Measurements from ENCODE around the gene PSMG3.

Gene PSMG3

DNA sequence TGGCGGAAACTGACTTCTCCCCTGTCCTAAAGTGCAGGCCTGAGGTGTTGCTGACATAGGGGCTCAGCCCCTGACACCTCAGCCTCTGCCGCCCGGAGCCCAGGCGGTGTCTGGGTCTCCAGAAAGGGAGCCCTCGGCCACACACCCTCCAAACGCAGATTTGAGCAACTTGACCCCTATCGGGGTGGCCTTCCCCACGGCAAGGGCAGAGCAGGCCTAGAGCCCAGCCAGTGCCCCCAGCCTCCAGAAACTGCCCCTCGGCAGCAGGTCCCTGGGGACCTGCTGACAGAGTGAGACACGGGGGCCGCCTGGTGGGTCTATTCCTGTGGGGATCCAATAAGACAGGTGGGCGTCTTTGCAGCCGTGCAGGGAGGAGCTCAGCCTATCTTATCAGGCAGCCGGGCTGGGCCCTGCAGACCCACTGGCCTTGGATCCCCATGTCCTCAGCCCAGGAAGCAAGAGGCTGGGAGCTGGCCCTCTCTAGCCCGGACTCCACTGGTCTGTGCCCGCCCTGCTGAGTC, 24.9 kb downstream of the PSMG3 start:
- Histone ChIP-seq H3K27ac (ENCODE audit: low read depth, low read length, poor library complexity, severe bottlenecking) (no peak overlapping the region), H3K4me1 (ENCODE audit: insufficient read depth, low read length, severe bottlenecking) (no peaks in the 10 kb centered on the region), H3K79me2 (ENCODE audit: insufficient read depth, low read length) (no peaks in the 10 kb centered on the region), H3K27me3 (ENCODE audit: insufficient read depth, low read length) (no peaks in the 10 kb centered on the region), H3K9me2 (ENCODE audit: low read depth, low read length) (no peaks in the 10 kb centered on the region), H3K4me2 (ENCODE audit: low read length) (no peak overlapping the region), H4K20me1 (ENCODE audit: insufficient read depth, low read length) (no peaks in the 10 kb centered on the region), H3K4me3 (ENCODE audit: low read depth, low read length, poor library complexity, severe bottlenecking) (no peak overlapping the region), H3K9ac (ENCODE audit: low read length) (no peak overlapping the region), H3K9me3 (ENCODE audit: low read length) (no peaks in the 10 kb centered on the region), H3K36me3 (ENCODE audit: insufficient read depth, low read length) (peaks cover 39% of the 10 kb centered on the region), H2AFZ (ENCODE audit: low read length) (no peak overlapping the region), H3F3A (ENCODE audit: insufficient read depth, low read length) (no peaks in the 10 kb centered on the region)
- TF ChIP-seq, protein P1, sequence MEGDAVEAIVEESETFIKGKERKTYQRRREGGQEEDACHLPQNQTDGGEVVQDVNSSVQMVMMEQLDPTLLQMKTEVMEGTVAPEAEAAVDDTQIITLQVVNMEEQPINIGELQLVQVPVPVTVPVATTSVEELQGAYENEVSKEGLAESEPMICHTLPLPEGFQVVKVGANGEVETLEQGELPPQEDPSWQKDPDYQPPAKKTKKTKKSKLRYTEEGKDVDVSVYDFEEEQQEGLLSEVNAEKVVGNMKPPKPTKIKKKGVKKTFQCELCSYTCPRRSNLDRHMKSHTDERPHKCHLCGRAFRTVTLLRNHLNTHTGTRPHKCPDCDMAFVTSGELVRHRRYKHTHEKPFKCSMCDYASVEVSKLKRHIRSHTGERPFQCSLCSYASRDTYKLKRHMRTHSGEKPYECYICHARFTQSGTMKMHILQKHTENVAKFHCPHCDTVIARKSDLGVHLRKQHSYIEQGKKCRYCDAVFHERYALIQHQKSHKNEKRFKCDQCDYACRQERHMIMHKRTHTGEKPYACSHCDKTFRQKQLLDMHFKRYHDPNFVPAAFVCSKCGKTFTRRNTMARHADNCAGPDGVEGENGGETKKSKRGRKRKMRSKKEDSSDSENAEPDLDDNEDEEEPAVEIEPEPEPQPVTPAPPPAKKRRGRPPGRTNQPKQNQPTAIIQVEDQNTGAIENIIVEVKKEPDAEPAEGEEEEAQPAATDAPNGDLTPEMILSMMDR (IDR thresholded peaks at IDR 0.05; ENCODE audit: low read length), result no peak
- TF ChIP-seq EZH2 (IDR thresholded peaks at IDR 0.05; ENCODE audit: borderline replicate concordance, low read length), result no peak

DNA sequence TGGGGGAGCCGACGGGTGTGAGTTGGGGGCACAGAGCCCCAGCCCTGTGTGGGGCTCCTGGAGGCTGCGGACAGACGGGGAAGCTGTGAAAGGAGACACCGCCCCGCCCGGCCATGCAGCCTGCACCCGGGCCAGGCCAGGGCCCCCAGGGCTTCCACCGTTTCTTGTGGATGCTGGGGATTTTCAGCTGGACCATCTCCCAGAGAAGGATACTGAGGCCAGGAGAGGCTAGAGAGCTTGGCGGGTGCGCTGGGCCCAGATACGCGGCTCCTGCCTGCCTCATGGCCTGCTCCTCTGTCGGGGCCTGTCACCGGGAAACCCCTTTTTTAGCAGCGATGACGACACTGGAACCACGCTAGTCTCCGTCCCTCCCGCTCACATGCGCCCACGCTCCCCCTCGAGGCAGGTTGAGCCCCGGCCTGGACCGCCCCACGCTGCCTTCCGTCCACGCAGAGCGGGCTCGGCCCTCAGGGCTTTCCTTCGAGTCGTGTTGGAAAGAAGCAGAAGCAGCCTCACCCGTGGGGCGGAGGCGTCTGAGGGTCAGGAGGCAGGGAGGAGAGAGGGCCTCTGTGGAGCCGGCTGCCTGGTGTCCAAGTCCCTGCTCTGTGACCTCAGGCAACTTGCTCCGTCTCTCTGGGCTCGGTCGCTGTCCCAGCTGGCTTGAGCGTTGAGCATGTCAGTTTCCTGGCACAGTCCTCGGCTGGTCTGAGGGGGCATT, 25.5 kb downstream of the PSMG3 start:
- H3F3A ChIP-seq (ENCODE audit: insufficient read depth, low read length), result no peaks in the 10 kb centered on the region
- H3K9me3 ChIP-seq (ENCODE audit: low read length), result no peaks in the 10 kb centered on the region
- H3K4me1 ChIP-seq (ENCODE audit: insufficient read depth, low read length, severe bottlenecking), result no peaks in the 10 kb centered on the region
- H3K79me2 ChIP-seq (ENCODE audit: insufficient read depth, low read length), result no peaks in the 10 kb centered on the region
- peaks cover 45% of the 10 kb centered on the region for H3K36me3 ChIP-seq (ENCODE audit: insufficient read depth, low read length)
- H2AFZ ChIP-seq (ENCODE audit: low read length), result no peak overlapping the region
- TF ChIP-seq, protein P1 (IDR thresholded peaks at IDR 0.05; ENCODE audit: low read length), result no peak
- no peak for TF ChIP-seq EZH2 (IDR thresholded peaks at IDR 0.05; ENCODE audit: borderline replicate concordance, low read length)
- no peak overlapping the region for H3K9ac ChIP-seq (ENCODE audit: low read length)
- no peak overlapping the region for H3K4me3 ChIP-seq (ENCODE audit: low read depth, low read length, poor library complexity, severe bottlenecking)
- H3K4me2 ChIP-seq (ENCODE audit: low read length), result no peak overlapping the region
- no peaks in the 10 kb centered on the region for H4K20me1 ChIP-seq (ENCODE audit: insufficient read depth, low read length)
- H3K27me3 ChIP-seq (ENCODE audit: insufficient read depth, low read length), result no peaks in the 10 kb centered on the region
- H3K9me2 ChIP-seq (ENCODE audit: low read depth, low read length), result no peaks in the 10 kb centered on the region
- no peak overlapping the region for H3K27ac ChIP-seq (ENCODE audit: low read depth, low read length, poor library complexity, severe bottlenecking)

DNA sequence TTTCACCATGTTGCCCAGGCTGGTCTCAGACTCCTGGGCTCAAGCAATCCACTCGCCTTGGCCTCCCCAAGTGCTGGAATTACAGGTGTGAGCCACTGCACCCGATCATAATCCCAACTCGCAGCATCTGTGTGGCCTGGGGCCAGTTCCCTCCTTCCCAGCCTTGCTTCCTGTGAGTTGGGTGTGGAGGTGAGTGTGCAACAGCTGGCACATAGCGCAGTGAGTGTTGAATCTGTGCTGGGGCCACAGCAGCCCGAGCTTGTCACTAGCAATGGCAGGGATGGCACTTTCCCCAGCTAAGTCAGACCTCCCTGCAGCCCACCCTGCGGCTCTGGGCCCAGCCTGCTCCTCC, 26.0 kb downstream of the PSMG3 start:
- Histone ChIP-seq H3K27me3 (ENCODE audit: insufficient read depth, low read length) (no peaks in the 10 kb centered on the region), H3K9me2 (ENCODE audit: low read depth, low read length) (no peaks in the 10 kb centered on the region), H3K4me3 (ENCODE audit: low read depth, low read length, poor library complexity, severe bottlenecking) (no peak overlapping the region), H3K4me1 (ENCODE audit: insufficient read depth, low read length, severe bottlenecking) (no peaks in the 10 kb centered on the region), H3F3A (ENCODE audit: insufficient read depth, low read length) (no peaks in the 10 kb centered on the region), H3K9me3 (ENCODE audit: low read length) (no peaks in the 10 kb centered on the region), H3K4me2 (ENCODE audit: low read length) (no peak overlapping the region), H3K36me3 (ENCODE audit: insufficient read depth, low read length) (peaks cover 48% of the 10 kb centered on the region), H2AFZ (ENCODE audit: low read length) (no peak overlapping the region), H3K9ac (ENCODE audit: low read length) (no peak overlapping the region), H3K79me2 (ENCODE audit: insufficient read depth, low read length) (no peaks in the 10 kb centered on the region), H3K27ac (ENCODE audit: low read depth, low read length, poor library complexity, severe bottlenecking) (no peak overlapping the region), H4K20me1 (ENCODE audit: insufficient read depth, low read length) (no peaks in the 10 kb centered on the region)
- TF ChIP-seq, protein P1 (IDR thresholded peaks at IDR 0.05; ENCODE audit: low read length), result no peak
- TF ChIP-seq EZH2 (IDR thresholded peaks at IDR 0.05; ENCODE audit: borderline replicate concordance, low read length), result no peak

Measured in OCI-LY1 (cell line).